MM.1S (cell line): Measurements from ENCODE around the gene CLPTM1L.

ENCODE experiments used
- DNase-seq: peaks from one replicate; pipeline ENCODE4 v3.0.0-alpha.2; 2015
- H2AFZ ChIP-seq: fragments of 300-600 bp; sonication (generic); 2 replicates; pipeline ENCODE4 v1.6.0; 2016; ENCODE audit warnings: antibody characterized with exemption, low read length
- H3F3A ChIP-seq: fragments of 300-600 bp; sonication (generic); 2 replicates; pipeline ENCODE4 v1.6.1; 2016; ENCODE audit warnings: mild to moderate bottlenecking, antibody characterized with exemption, low read length, moderate library complexity, mixed read lengths; ENCODE audit not compliant: insufficient read depth
- H3K27ac ChIP-seq: fragments of 300-600 bp; sonication (generic); 2 replicates; pipeline ENCODE4 v1.5.1; 2016; ENCODE audit warnings: mild to moderate bottlenecking, low read length
- H3K27me3 ChIP-seq: fragments of 300-600 bp; sonication (generic); replicated peaks from 2 replicates; pipeline ENCODE4 v1.6.0; 2016; ENCODE audit warnings: low read length; ENCODE audit not compliant: insufficient read depth
- H3K36me3 ChIP-seq: fragments of 300-600 bp; sonication (generic); replicated peaks from 2 replicates; pipeline ENCODE4 v1.6.1; 2016; ENCODE audit warnings: mild to moderate bottlenecking, low read length, mixed read lengths; ENCODE audit not compliant: insufficient read depth
- H3K4me1 ChIP-seq: fragments of 300-600 bp; sonication (generic); 2 replicates; pipeline ENCODE4 v1.6.1; 2016; ENCODE audit warnings: low read length, mixed read lengths
- H3K4me2 ChIP-seq: fragments of 300-600 bp; sonication (generic); 2 replicates; pipeline ENCODE4 v1.6.0; 2016; ENCODE audit warnings: low read depth, low read length
- H3K4me3 ChIP-seq: fragments of 300-600 bp; sonication (generic); 2 replicates; pipeline ENCODE4 v1.5.1; 2016; ENCODE audit warnings: low read length, mixed read lengths
- H3K79me2 ChIP-seq: fragments of 300-600 bp; sonication (generic); 2 replicates; pipeline ENCODE4 v1.6.1; 2016; ENCODE audit warnings: mixed run types, low read length, mixed read lengths
- H3K9ac ChIP-seq: fragments of 300-600 bp; sonication (generic); 2 replicates; pipeline ENCODE4 v1.6.1; 2016; ENCODE audit warnings: low read length, mixed read lengths
- H3K9me2 ChIP-seq: fragments of 300-600 bp; sonication (generic); replicated peaks from 2 replicates; pipeline ENCODE4 v1.6.1; 2016; ENCODE audit warnings: mild to moderate bottlenecking, low read length, mixed read lengths; ENCODE audit not compliant: insufficient read depth
- H3K9me3 ChIP-seq: fragments of 300-600 bp; sonication (generic); replicated peaks from 2 replicates; pipeline ENCODE4 v1.6.1; 2016; ENCODE audit warnings: mild to moderate bottlenecking, low read length, mixed read lengths; ENCODE audit not compliant: insufficient read depth
- H4K20me1 ChIP-seq: fragments of 300-600 bp; sonication (generic); 2 replicates; pipeline ENCODE4 v1.6.1; 2016; ENCODE audit warnings: mild to moderate bottlenecking, low read length, moderate library complexity, mixed read lengths; ENCODE audit not compliant: insufficient read depth
- CTCF ChIP-seq: fragments of 300-600 bp; sonication (generic); IDR thresholded peaks from 2 replicates; pipeline ENCODE4 v1.5.1; 2016; ENCODE audit warnings: antibody characterized with exemption, low read length, mixed read lengths
- EZH2 ChIP-seq: fragments of 300-600 bp; sonication (generic); optimal IDR thresholded peaks from 2 replicates; pipeline ENCODE3; 2017; ENCODE audit warnings: low read depth, mild to moderate bottlenecking, antibody characterized with exemption, low read length, mixed read lengths
- EZH2phosphoT487 ChIP-seq: fragments of 300-600 bp; sonication (generic); IDR thresholded peaks from 2 replicates; pipeline ENCODE4 v1.6.1; 2018; ENCODE audit warnings: antibody characterized with exemption, low read length

Gene CLPTM1L

GRCh38 chr5:1368756-1369155, 23.9 kb upstream of the CLPTM1L start:
- no peak overlapping the region for H3K27ac ChIP-seq
- H3K4me1 ChIP-seq = no peaks in the 10 kb centered on the region
- H3K9me3 ChIP-seq = no peaks in the 10 kb centered on the region
- no peak overlapping the region for H2AFZ ChIP-seq
- H4K20me1 ChIP-seq = no peaks in the 10 kb centered on the region
- no peak for DNase-seq
- no peaks in the 10 kb centered on the region for H3K36me3 ChIP-seq
- no peak overlapping the region for H3K9ac ChIP-seq
- no peak overlapping the region for H3K4me2 ChIP-seq
- no peak overlapping the region for H3K4me3 ChIP-seq
- H3K27me3 ChIP-seq = peaks cover 19% of the 10 kb centered on the region; the same call in 1 of the 2 replicates
- H3K79me2 ChIP-seq = no peaks in the 10 kb centered on the region
- H3F3A ChIP-seq = no peaks in the 10 kb centered on the region
- TF ChIP-seq EZH2 (no peak), CTCF (no peak), EZH2phosphoT487 (no peak)
- H3K9me2 ChIP-seq = no peaks in the 10 kb centered on the region

- no peaks in the 10 kb centered on the region for H3K9me2 ChIP-seq
- no peaks in the 10 kb centered on the region for H3K79me2 ChIP-seq
- H3K36me3 ChIP-seq = no peaks in the 10 kb centered on the region
- H4K20me1 ChIP-seq = no peaks in the 10 kb centered on the region
- no peak for DNase-seq
- no peak overlapping the region for H3K9ac ChIP-seq
- H3K4me3 ChIP-seq = no peak overlapping the region
- no peaks in the 10 kb centered on the region for H3F3A ChIP-seq
- H3K27me3 ChIP-seq = peaks cover 23% of the 10 kb centered on the region; the same call in 1 of the 2 replicates
- TF ChIP-seq EZH2phosphoT487 (no peak), EZH2 (no peak), CTCF (no peak)
- no peak overlapping the region for H2AFZ ChIP-seq
- no peaks in the 10 kb centered on the region for H3K4me1 ChIP-seq
- H3K27ac ChIP-seq = no peak overlapping the region
- H3K9me3 ChIP-seq = no peaks in the 10 kb centered on the region
- H3K4me2 ChIP-seq = no peak overlapping the region
These were observed 23.3 kb upstream of the CLPTM1L start for GRCh38 chr5:1368236-1368635.

GRCh38 chr5:1367149-1367548, 22.2 kb upstream of the CLPTM1L start:
- H3K4me2 ChIP-seq = no peak overlapping the region

More at GRCh38 chr5:1367149-1367548, 22.2 kb upstream of the CLPTM1L start:
- Histone ChIP-seq H3K36me3 (no peaks in the 10 kb centered on the region), H3K9me2 (no peaks in the 10 kb centered on the region), H3K27me3 (peaks cover 23% of the 10 kb centered on the region; the same call in 1 of the 2 replicates), H3K4me1 (no peaks in the 10 kb centered on the region), H2AFZ (no peak overlapping the region), H3K79me2 (no peaks in the 10 kb centered on the region), H3K9me3 (no peaks in the 10 kb centered on the region), H4K20me1 (no peaks in the 10 kb centered on the region), H3F3A (no peaks in the 10 kb centered on the region), H3K27ac (no peak overlapping the region), H3K4me3 (no peak overlapping the region), H3K9ac (no peak overlapping the region)
- TF ChIP-seq CTCF (no peak), EZH2phosphoT487 (no peak), EZH2 (no peak)
- DNase-seq = no peak
